ENCODE results near the gene SETD6.

DNA sequence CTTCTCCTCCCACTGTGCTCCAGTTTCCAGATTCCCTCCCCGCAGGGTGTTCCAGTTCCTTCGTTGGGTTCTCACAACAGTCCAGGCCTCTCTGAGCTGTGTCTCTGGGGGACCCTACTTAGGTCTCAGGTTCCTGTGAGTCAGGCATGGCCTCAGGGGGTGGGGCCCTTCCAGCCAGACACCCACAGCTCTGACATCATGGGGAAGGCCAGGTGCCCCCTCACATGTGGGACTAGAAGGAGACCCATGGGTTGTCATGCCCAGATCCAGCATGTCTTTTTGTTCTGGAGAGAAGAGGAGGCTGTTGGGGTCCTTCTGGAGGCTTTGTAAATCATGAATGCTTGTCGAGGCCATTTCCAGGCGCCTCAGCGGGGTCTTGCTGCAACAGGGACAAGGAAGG is 47.4 kb upstream of the SETD6 start:
- no peak for TF ChIP-seq POLR2AphosphoS5 (IDR thresholded peaks at IDR 0.05)
- TF ChIP-seq, protein P1, sequence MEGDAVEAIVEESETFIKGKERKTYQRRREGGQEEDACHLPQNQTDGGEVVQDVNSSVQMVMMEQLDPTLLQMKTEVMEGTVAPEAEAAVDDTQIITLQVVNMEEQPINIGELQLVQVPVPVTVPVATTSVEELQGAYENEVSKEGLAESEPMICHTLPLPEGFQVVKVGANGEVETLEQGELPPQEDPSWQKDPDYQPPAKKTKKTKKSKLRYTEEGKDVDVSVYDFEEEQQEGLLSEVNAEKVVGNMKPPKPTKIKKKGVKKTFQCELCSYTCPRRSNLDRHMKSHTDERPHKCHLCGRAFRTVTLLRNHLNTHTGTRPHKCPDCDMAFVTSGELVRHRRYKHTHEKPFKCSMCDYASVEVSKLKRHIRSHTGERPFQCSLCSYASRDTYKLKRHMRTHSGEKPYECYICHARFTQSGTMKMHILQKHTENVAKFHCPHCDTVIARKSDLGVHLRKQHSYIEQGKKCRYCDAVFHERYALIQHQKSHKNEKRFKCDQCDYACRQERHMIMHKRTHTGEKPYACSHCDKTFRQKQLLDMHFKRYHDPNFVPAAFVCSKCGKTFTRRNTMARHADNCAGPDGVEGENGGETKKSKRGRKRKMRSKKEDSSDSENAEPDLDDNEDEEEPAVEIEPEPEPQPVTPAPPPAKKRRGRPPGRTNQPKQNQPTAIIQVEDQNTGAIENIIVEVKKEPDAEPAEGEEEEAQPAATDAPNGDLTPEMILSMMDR (IDR thresholded peaks at IDR 0.05) = no peak

Measured in esophagus muscularis mucosa (tissue), 3 donors.